ENCODE data around the gene LDB2.

- TF ChIP-seq EP300 (IDR thresholded peaks at IDR 0.05) (no peak), CTCF (IDR thresholded peaks at IDR 0.05) (no peak), POLR2A (IDR thresholded peaks at IDR 0.05; ENCODE audit: low read depth) (no peak), POLR2AphosphoS5 (IDR thresholded peaks at IDR 0.05) (no peak)
Observed at GRCh38 chr4:16843831-16844508, 54.5 kb downstream of the LDB2 start.
